ENCODE results near the gene CPM. TPM values are rescaled to one million over a fixed set of nuclear protein-coding genes. Genes with fewer than 3 reads are reported as not detected.
"Not testable (repeated sequence)": the region's sequence is repeated elsewhere in the genome, so short reads cannot be mapped to it uniquely, and the experiment has no call there.

The CPM gene
- total and polyA plus RNA-seq, 4 donors = 0.56 to 26.6 (median 18.1) TPM

GRCh38 chr12:68870443-68870842 lies 62.5 kb downstream of the CPM start:
- H3K4me1 ChIP-seq (ENCODE audit: control insufficient read depth in 1 of 2, insufficient read depth in 2 of 2, low read length in 2 of 2) = no peaks in the 10 kb centered on the region
- DNase-seq (no peak), ATAC-seq (ENCODE audit: low FRiP score) (no peak)
- H3K27me3 ChIP-seq (ENCODE audit: control insufficient read depth in 1 of 2, insufficient read depth in 2 of 2, low read length in 1 of 2) = no peaks in the 10 kb centered on the region
- no peak overlapping the region for H3K4me3 ChIP-seq (ENCODE audit: low read length in 2 of 2)
- H3K27ac ChIP-seq (ENCODE audit: low read depth in 1 of 2, low read length in 2 of 2) = no peak overlapping the region
- H3K9me3 ChIP-seq (ENCODE audit: control insufficient read depth, low read length) = no peaks in the 10 kb centered on the region
- 74 to 79% methylated on average over 6 of the region's 6 CpGs for WGBS, 2 donors
- no peaks in the 10 kb centered on the region for H3K36me3 ChIP-seq (ENCODE audit: control insufficient read depth in 1 of 2, insufficient read depth in 2 of 2, low read length in 1 of 2)
- intact Hi-C loops (cut with DNase I) = no loop called here

GRCh38 chr12:68870011-68870410 lies 63.0 kb downstream of the CPM start:
- DNase-seq (no peak), ATAC-seq (ENCODE audit: low FRiP score) (no peak)
- Histone ChIP-seq H3K27ac (ENCODE audit: low read depth in 1 of 2, low read length in 2 of 2) (no peak overlapping the region), H3K27me3 (ENCODE audit: control insufficient read depth in 1 of 2, insufficient read depth in 2 of 2, low read length in 1 of 2) (no peaks in the 10 kb centered on the region), H3K9me3 (ENCODE audit: control insufficient read depth, low read length) (no peaks in the 10 kb centered on the region), H3K4me3 (ENCODE audit: low read length in 2 of 2) (no peak overlapping the region), H3K36me3 (ENCODE audit: control insufficient read depth in 1 of 2, insufficient read depth in 2 of 2, low read length in 1 of 2) (no peaks in the 10 kb centered on the region), H3K4me1 (ENCODE audit: control insufficient read depth in 1 of 2, insufficient read depth in 2 of 2, low read length in 2 of 2) (no peaks in the 10 kb centered on the region)
- 83 to 90% methylated on average over 5 of the region's 5 CpGs for WGBS, 2 donors
- intact Hi-C loops (cut with DNase I) = no loop called here

- ATAC-seq (ENCODE audit: low FRiP score) (no peak), DNase-seq (no peak)
- intact Hi-C loops (cut with DNase I) = loop anchor here in 1 of 2 donors (5.0 kb wide), 1 partner anchor 204 kb away; no protein-coding TSS in a partner anchor
- H3K4me3 ChIP-seq (ENCODE audit: low read length in 2 of 2) = no peak overlapping the region
- H3K36me3 ChIP-seq (ENCODE audit: control insufficient read depth in 1 of 2, insufficient read depth in 2 of 2, low read length in 1 of 2) = no peaks in the 10 kb centered on the region
- H3K9me3 ChIP-seq (ENCODE audit: control insufficient read depth, low read length) = no peaks in the 10 kb centered on the region
- no peaks in the 10 kb centered on the region for H3K4me1 ChIP-seq (ENCODE audit: control insufficient read depth in 1 of 2, insufficient read depth in 2 of 2, low read length in 2 of 2)
- WGBS, 2 donors = 66 to 67% methylated on average over 10 of the region's 10 CpGs
- no peaks in the 10 kb centered on the region for H3K27me3 ChIP-seq (ENCODE audit: control insufficient read depth in 1 of 2, insufficient read depth in 2 of 2, low read length in 1 of 2)
- H3K27ac ChIP-seq (ENCODE audit: low read depth in 1 of 2, low read length in 2 of 2) = no peak overlapping the region
Observed at GRCh38 chr12:68868043-68868790, 64.8 kb downstream of the CPM start.

- no peak for DNase-seq
Observed at GRCh38 chr12:68867606-68868005, 65.4 kb downstream of the CPM start.

GRCh38 chr12:68866950-68867349 lies 66.0 kb downstream of the CPM start:
- DNase-seq (no peak), ATAC-seq (ENCODE audit: low FRiP score) (no peak)
- Histone ChIP-seq H3K27ac (ENCODE audit: low read depth in 1 of 2, low read length in 2 of 2) (no peak overlapping the region), H3K36me3 (ENCODE audit: control insufficient read depth in 1 of 2, insufficient read depth in 2 of 2, low read length in 1 of 2) (no peaks in the 10 kb centered on the region), H3K27me3 (ENCODE audit: control insufficient read depth in 1 of 2, insufficient read depth in 2 of 2, low read length in 1 of 2) (no peaks in the 10 kb centered on the region), H3K4me1 (ENCODE audit: control insufficient read depth in 1 of 2, insufficient read depth in 2 of 2, low read length in 2 of 2) (no peaks in the 10 kb centered on the region), H3K9me3 (ENCODE audit: control insufficient read depth, low read length) (no peaks in the 10 kb centered on the region), H3K4me3 (ENCODE audit: low read length in 2 of 2) (no peak overlapping the region)
- intact Hi-C loops (cut with DNase I) = loop anchor here in 1 of 2 donors (5.0 kb wide), 1 partner anchor 205 kb away; no protein-coding TSS in a partner anchor
- 41 to 47% methylated on average over 6 of the region's 6 CpGs for WGBS, 2 donors

More at GRCh38 chr12:68867606-68868005, 65.4 kb downstream of the CPM start:
- H3K36me3 ChIP-seq (ENCODE audit: control insufficient read depth in 1 of 2, insufficient read depth in 2 of 2, low read length in 1 of 2) = no peaks in the 10 kb centered on the region
- no peaks in the 10 kb centered on the region for H3K9me3 ChIP-seq (ENCODE audit: control insufficient read depth, low read length)
- H3K4me3 ChIP-seq (ENCODE audit: low read length in 2 of 2) = no peak overlapping the region
- 56 to 66% methylated on average over 5 of the region's 5 CpGs for WGBS, 2 donors
- H3K27ac ChIP-seq (ENCODE audit: low read depth in 1 of 2, low read length in 2 of 2) = no peak overlapping the region
- intact Hi-C loops (cut with DNase I) = loop anchor here in 1 of 2 donors (5.0 kb wide), 1 partner anchor 205 kb away; no protein-coding TSS in a partner anchor
- no peaks in the 10 kb centered on the region for H3K27me3 ChIP-seq (ENCODE audit: control insufficient read depth in 1 of 2, insufficient read depth in 2 of 2, low read length in 1 of 2)
- no peaks in the 10 kb centered on the region for H3K4me1 ChIP-seq (ENCODE audit: control insufficient read depth in 1 of 2, insufficient read depth in 2 of 2, low read length in 2 of 2)
- ATAC-seq (ENCODE audit: low FRiP score) = no peak

GRCh38 chr12:68865399-68866164 lies 67.4 kb downstream of the CPM start:
- ATAC-seq (ENCODE audit: low FRiP score) = no peak
- Histone ChIP-seq H3K9me3 (ENCODE audit: control insufficient read depth, low read length) (no peaks in the 10 kb centered on the region), H3K27me3 (ENCODE audit: control insufficient read depth in 1 of 2, insufficient read depth in 2 of 2, low read length in 1 of 2) (no peaks in the 10 kb centered on the region), H3K4me3 (ENCODE audit: low read length in 2 of 2) (no peak overlapping the region), H3K4me1 (ENCODE audit: control insufficient read depth in 1 of 2, insufficient read depth in 2 of 2, low read length in 2 of 2) (no peaks in the 10 kb centered on the region), H3K27ac (ENCODE audit: low read depth in 1 of 2, low read length in 2 of 2) (no peak overlapping the region), H3K36me3 (ENCODE audit: control insufficient read depth in 1 of 2, insufficient read depth in 2 of 2, low read length in 1 of 2) (no peaks in the 10 kb centered on the region)
- no peak for DNase-seq
- intact Hi-C loops (cut with DNase I) = loop anchor here in 1 of 2 donors (5.0 kb wide), 1 partner anchor 207 kb away; no protein-coding TSS in a partner anchor
- WGBS, 2 donors = 57 to 69% methylated on average over 9 of the region's 9 CpGs

GRCh38 chr12:68864604-68865003 lies 68.4 kb downstream of the CPM start:
- no peak overlapping the region for H3K4me3 ChIP-seq (ENCODE audit: low read length in 2 of 2)
- H3K27ac ChIP-seq (ENCODE audit: low read depth in 1 of 2, low read length in 2 of 2) = no peak overlapping the region
- H3K4me1 ChIP-seq (ENCODE audit: control insufficient read depth in 1 of 2, insufficient read depth in 2 of 2, low read length in 2 of 2) = no peaks in the 10 kb centered on the region
- intact Hi-C loops (cut with DNase I) = loop anchor here (5.0 kb wide), 2 partner anchors 203 to 208 kb away; no protein-coding TSS in a partner anchor
- no peaks in the 10 kb centered on the region for H3K9me3 ChIP-seq (ENCODE audit: control insufficient read depth, low read length)
- 88 to 90% methylated on average over 3 of the region's 3 CpGs for WGBS, 2 donors
- H3K36me3 ChIP-seq (ENCODE audit: control insufficient read depth in 1 of 2, insufficient read depth in 2 of 2, low read length in 1 of 2) = no peaks in the 10 kb centered on the region
- DNase-seq (no peak), ATAC-seq (ENCODE audit: low FRiP score) (no peak)
- H3K27me3 ChIP-seq (ENCODE audit: control insufficient read depth in 1 of 2, insufficient read depth in 2 of 2, low read length in 1 of 2) = no peaks in the 10 kb centered on the region

GRCh38 chr12:68863886-68864454 lies 69.0 kb downstream of the CPM start:
- intact Hi-C loops (cut with DNase I) = loop anchor here in 1 of 2 donors (5.0 kb wide), 1 partner anchor 203 kb away; no protein-coding TSS in a partner anchor
- not testable (repeated sequence) for H3K27ac ChIP-seq (ENCODE audit: low read depth in 1 of 2, low read length in 2 of 2); ATAC-seq (ENCODE audit: low FRiP score); H3K9me3 ChIP-seq (ENCODE audit: control insufficient read depth, low read length); H3K4me3 ChIP-seq (ENCODE audit: low read length in 2 of 2); H3K27me3 ChIP-seq (ENCODE audit: control insufficient read depth in 1 of 2, insufficient read depth in 2 of 2, low read length in 1 of 2); DNase-seq; H3K4me1 ChIP-seq (ENCODE audit: control insufficient read depth in 1 of 2, insufficient read depth in 2 of 2, low read length in 2 of 2); H3K36me3 ChIP-seq (ENCODE audit: control insufficient read depth in 1 of 2, insufficient read depth in 2 of 2, low read length in 1 of 2)
- WGBS, 2 donors = 85 to 86% methylated on average over 8 of the region's 8 CpGs
